Measurements from ENCODE around the gene H2BK1.

The H2BK1 gene

GRCh38 chr7:151245360-151246101, 35.2 kb upstream of the H2BK1 start:
- peak; percentile 49 to 52 for DNase-seq (ENCODE audit: low read depth in 2 of 2)

GRCh38 chr7:151244841-151245346, 34.6 kb upstream of the H2BK1 start:
- DNase-seq (ENCODE audit: low read depth in 2 of 2), result no peak

GRCh38 chr7:151244196-151244840, 34.0 kb upstream of the H2BK1 start:
- no peak for DNase-seq (ENCODE audit: low read depth in 2 of 2)

- no peak for DNase-seq (ENCODE audit: low read depth in 2 of 2)
These were observed 33.3 kb upstream of the H2BK1 start for GRCh38 chr7:151243408-151244195.

GRCh38 chr7:151243045-151243349, 32.7 kb upstream of the H2BK1 start:
- no peak for DNase-seq (ENCODE audit: low read depth in 2 of 2)

- no peak for DNase-seq (ENCODE audit: low read depth in 2 of 2)
These were observed 32.1 kb upstream of the H2BK1 start for GRCh38 chr7:151242159-151243044.

- no peak for DNase-seq (ENCODE audit: low read depth in 2 of 2)
These were observed 31.4 kb upstream of the H2BK1 start for GRCh38 chr7:151241755-151242096.

GRCh38 chr7:151240942-151241754, 30.9 kb upstream of the H2BK1 start:
- DNase-seq (ENCODE audit: low read depth in 2 of 2), result no peak

- DNase-seq (ENCODE audit: low read depth in 2 of 2), result no peak
These were observed 30.2 kb upstream of the H2BK1 start for GRCh38 chr7:151240536-151240935.

- no peak for DNase-seq (ENCODE audit: low read depth in 2 of 2)
These were observed 29.7 kb upstream of the H2BK1 start for GRCh38 chr7:151239837-151240459.

- DNase-seq (ENCODE audit: low read depth in 2 of 2), result no peak
These were observed 28.9 kb upstream of the H2BK1 start for GRCh38 chr7:151238924-151239836.

GRCh38 chr7:151238190-151238810, 28.0 kb upstream of the H2BK1 start:
- DNase-seq (ENCODE audit: low read depth in 2 of 2), result no peak

- DNase-seq (ENCODE audit: low read depth in 2 of 2), result no peak
These were observed 27.2 kb upstream of the H2BK1 start for GRCh38 chr7:151237244-151238189.

GRCh38 chr7:151236406-151236805, 26.1 kb upstream of the H2BK1 start:
- DNase-seq (ENCODE audit: low read depth in 2 of 2), result no peak

GRCh38 chr7:151235091-151235787, 25.0 kb upstream of the H2BK1 start:
- DNase-seq (ENCODE audit: low read depth in 2 of 2), result no peak

- DNase-seq (ENCODE audit: low read depth in 2 of 2), result no peak
These were observed 23.5 kb upstream of the H2BK1 start for GRCh38 chr7:151233804-151234203.

All from stimulated activated CD8-positive, alpha-beta memory T cell treated with anti-CD3 and anti-CD28 coated beads, Interleukin-15, amount 100 ng/mL, for 48 hours (primary cell).